ENCODE results near the gene COL5A1.

Gene COL5A1

GRCh38 chr9:134725605-134725940 is 84.0 kb downstream of the COL5A1 start:
- no peak for DNase-seq (ENCODE audit: low read depth in 2 of 2)

DNA sequence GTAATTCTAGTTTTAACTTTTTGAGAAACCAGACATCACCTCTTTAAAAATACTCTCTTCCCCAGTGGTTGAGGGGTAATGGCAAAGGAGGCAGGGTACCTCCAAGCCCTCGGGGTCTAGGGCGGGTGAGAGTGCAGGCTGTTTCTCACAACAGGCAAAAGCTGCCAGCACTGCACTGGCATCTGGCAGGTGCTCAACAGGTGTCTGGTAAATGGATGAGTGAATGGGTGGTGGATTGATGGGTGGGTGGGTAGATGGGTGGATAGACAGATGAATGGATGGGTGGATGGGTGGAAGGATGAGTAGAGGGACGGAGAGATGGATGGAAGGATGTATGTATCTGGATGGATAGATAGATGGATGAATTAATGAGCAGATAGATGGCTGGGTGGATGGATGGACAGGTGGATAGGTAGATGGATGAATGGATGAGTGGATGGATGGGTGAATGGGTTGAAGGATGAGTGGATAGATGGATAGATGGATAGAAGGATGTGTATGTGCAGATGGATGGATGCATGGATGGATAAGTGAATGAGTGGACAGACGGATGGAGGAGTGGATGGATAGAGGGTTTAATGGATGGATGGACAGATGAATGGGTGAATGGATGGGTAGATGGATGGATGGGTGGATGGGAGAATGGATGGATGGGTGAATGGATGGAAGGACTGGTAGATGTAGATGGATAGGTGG is 84.6 kb downstream of the COL5A1 start:
- no peak for DNase-seq (ENCODE audit: low read depth in 2 of 2)

DNA sequence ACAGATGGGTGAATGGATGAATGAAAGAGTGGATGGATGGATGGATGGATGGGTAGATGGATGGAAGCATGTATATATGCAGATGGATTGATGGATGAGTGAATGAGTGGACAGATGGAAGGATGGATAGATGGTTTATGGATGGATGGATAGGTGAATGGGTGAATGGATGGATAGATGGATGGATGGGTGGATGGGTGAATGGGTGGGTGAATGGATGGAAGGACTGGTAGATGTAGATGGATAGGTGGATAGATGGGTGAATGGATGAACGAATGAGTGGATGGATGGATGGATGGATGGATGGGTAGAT is 85.1 kb downstream of the COL5A1 start:
- DNase-seq (ENCODE audit: low read depth in 2 of 2), result no peak

- no peak for DNase-seq (ENCODE audit: low read depth in 2 of 2)
These were observed 86.6 kb downstream of the COL5A1 start for GRCh38 chr9:134728021-134728795.

- no peak for DNase-seq (ENCODE audit: low read depth in 2 of 2)
These were observed 87.3 kb downstream of the COL5A1 start for GRCh38 chr9:134728801-134729495.

- DNase-seq (ENCODE audit: low read depth in 2 of 2), result no peak
These were observed 88.6 kb downstream of the COL5A1 start for GRCh38 chr9:134730011-134730760.

GRCh38 chr9:134730761-134731496 is 89.3 kb downstream of the COL5A1 start:
- DNase-seq (ENCODE audit: low read depth in 2 of 2), result no peak

- DNase-seq (ENCODE audit: low read depth in 2 of 2), result no peak
These were observed 90.1 kb downstream of the COL5A1 start for GRCh38 chr9:134731497-134732391.

DNA sequence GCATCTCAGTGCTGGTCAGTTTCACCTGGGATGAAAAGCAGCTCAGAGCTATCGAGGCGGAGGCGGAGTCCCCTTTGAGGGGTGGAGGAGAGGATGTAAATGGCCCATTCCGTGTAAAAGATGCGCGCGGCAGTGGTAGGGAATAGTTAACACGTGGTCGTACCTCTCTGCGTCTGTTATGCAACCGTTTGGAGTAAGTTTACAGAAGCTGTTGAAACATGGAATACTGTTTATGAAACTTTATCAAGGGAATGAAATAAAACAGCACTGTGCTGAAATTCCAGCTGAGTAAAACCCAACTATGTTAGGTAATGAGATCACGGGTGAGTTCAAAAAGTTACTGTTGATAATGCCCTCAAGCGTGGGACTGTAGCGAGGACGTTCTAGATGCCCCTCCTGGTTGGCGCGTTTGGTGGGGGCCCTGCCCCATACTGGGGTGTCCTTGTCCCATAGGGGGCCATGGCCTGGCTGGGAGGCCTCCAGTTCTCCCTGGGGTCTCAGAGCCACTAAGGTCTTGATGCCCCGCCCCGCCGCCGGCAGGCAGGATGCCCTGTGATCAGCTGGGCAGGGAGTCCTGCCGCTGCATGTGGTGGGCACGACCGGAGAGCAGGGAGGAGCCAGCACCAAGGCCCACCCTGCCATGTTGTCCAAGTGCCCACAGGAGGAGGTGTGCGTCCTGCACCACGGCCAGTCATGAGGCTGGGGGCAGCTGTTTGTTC is 90.9 kb downstream of the COL5A1 start:
- DNase-seq (ENCODE audit: low read depth in 2 of 2), result no peak

- DNase-seq (ENCODE audit: low read depth in 2 of 2), result no peak
These were observed 92.1 kb downstream of the COL5A1 start for GRCh38 chr9:134733480-134734232.

DNA sequence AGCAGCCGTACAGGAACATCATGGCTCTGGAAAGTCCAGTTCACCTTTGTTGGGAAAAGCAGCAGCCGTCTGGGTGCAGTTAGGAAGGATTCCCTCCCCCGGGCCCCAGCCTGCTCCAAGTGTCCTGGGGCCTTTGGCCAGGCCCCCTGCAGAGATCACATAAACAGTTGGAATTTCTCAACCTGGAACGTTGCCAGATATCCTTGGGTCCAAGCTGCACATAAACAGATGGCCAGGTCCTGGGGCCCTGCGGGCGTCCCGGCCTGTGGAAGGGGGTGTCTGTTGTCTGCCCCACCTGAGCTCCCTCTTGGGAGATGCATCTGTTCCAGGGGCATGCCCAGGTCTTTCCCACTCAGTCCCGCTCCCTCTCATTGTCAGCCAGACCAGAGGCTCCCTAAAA is 92.7 kb downstream of the COL5A1 start:
- DNase-seq (ENCODE audit: low read depth in 2 of 2), result no peak

DNA sequence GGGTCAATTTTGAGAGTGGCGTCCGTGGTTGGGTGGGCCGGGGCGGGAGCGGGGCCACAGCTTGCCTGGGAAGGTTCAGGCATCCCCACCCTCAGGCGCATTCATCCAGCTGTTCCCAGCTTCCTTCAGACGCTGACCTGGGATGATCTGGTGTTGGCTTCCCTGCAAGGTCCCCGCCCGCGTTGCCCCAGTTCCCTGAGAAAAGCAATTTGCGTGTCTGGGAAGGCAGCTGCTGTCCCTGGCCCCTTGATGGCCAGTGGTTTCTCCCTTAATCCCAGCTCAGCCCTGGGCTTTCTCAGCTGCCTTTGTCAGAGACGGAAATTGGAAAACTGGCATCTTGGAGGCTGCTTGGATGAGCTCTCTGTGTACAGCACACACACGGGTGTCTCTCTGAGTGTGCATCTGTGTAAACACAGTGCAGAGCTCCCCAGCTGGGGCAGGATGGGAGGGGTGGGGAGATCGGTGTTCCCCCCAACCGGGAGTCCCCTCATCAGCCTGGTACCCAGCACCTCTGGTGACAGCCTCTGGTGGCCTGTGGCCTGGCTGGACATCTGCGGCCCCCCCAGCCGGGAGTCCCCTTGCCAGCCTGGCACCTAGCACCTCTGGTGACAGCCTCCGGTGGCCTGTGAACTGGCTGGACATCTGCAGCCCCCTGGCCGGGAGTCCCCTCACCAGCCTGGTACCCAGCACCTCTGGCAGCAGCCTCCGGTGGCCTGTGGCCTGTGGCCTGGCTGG is 94.0 kb downstream of the COL5A1 start:
- DNase-seq (ENCODE audit: low read depth in 2 of 2), result no peak

GRCh38 chr9:134736791-134737497 is 95.3 kb downstream of the COL5A1 start:
- no peak for DNase-seq (ENCODE audit: low read depth in 2 of 2)

GRCh38 chr9:134737842-134738580 is 96.4 kb downstream of the COL5A1 start:
- no peak for DNase-seq (ENCODE audit: low read depth in 2 of 2)

DNA sequence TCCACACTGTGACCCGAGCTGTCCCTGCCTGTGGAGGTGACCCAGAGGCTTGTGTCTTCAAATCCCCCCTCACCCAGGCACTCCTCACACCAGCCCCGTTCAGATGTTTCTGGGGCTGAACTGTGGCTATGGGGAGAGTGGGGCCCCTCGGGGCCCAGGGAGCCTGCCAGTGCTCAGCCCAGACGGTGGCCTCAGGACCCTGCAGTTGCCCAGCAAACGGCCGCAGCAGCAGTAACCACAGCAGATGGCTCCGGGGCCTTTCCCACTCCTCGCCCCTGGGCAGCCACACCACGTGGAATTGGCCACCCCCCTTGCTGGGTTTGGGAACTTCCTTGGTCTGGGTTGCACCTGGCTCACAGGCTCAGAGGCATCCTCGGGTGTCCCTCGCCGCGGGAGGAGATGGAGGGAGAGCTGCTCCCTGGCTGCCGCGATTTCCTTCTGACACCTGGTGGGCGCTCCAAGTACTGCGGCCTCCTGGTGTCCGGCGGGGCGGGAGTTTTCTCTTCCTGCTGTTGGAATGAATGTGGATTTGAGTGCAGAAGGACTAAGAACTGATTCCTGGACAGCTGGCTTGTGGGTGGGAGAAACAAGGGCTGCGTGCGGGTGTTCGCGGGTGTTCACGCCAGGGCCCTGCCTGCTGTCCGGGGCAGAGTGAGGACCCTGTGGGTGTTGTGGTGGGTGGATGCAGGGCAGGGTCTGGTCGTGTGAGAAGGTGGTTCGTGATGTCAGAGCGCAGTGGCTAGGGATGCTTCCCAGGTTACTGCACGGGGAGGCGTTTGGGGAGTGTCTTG is 97.5 kb downstream of the COL5A1 start:
- peak; percentile 14 to 27 for DNase-seq (ENCODE audit: low read depth in 2 of 2)

GRCh38 chr9:134739660-134739968 is 98.0 kb downstream of the COL5A1 start:
- DNase-seq (ENCODE audit: low read depth in 2 of 2), result no peak

GRCh38 chr9:134740071-134740470 is 98.5 kb downstream of the COL5A1 start:
- DNase-seq (ENCODE audit: low read depth in 2 of 2), result no peak
